GM18519 (cell line): Measurements from ENCODE around the gene UBE2M.
"Not testable (repeated sequence)": the region's sequence is repeated elsewhere in the genome, so short reads cannot be mapped to it uniquely, and the experiment has no call there.

Experiments
- ATAC-seq: cut with Tn5 transposase; IDR thresholded peaks from one replicate; pipeline ENCODE4 v1.9.1; 2021; ENCODE audit warnings: mild to moderate bottlenecking, moderate library complexity; ENCODE audit not compliant: unreplicated experiment, low FRiP score

The UBE2M gene

DNA sequence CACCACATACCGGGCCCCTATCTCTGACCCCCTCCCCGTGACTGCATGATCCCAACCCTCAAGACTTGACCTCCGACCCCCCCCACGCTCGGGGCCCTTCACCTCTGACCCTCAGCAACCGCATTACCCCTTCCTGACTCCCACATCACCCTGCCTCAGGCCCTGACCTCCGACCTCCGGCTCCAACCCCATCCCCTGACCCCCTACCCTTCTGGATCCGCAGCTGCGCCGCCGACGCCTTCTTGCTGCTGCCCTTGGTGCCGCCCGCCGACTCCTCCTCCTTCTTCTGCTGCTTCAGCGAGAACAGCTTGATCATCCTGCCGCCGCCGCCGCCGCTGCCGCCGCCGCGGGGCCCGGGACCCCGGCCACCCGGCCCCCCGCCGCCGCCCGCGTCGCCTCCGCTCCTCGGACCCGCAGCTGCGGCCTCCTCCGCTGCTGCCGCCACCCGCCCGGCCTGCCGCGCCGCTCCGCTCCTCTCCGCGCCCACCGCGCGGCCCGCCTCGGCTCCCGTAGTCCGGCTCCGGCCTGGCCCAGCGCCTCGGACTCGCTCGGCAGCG, at the start of gene UBE2M:
UBE2M (minus strand) TSS at position 546 of the 557 bp plus-strand sequence; CDS start at position 316, 230 bp downstream.
- no peak for ATAC-seq

DNA sequence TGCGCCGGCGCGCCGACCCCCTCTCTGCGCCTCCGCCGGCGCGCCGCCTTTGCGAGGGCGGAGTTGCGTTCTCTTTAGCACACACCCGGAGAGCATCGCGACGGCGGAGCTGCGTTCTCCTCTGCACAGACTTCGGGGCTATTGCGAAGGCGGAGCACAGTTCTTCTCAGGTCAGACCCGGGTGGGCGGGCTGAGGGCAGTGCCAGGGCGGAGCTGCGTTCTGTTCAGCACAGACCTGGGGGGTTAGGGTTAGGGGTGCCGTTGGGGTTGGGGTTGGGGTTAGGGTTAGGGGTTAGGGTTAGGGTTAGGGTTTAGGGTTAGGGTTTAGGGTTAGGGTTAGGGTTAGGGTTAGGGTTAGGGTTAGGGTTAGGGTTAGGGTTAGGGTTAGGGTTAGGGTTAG, 48.8 kb upstream of the UBE2M start:
- not testable (repeated sequence) for ATAC-seq

- ATAC-seq, result not testable (repeated sequence)
These were observed 48.0 kb upstream of the UBE2M start for GRCh38 chr19:58606251-58606896.

GRCh38 chr19:58586133-58586765, 27.8 kb upstream of the UBE2M start:
- no peak for ATAC-seq

- ATAC-seq, result no peak
These were observed 27.2 kb upstream of the UBE2M start for GRCh38 chr19:58585442-58586132.

DNA sequence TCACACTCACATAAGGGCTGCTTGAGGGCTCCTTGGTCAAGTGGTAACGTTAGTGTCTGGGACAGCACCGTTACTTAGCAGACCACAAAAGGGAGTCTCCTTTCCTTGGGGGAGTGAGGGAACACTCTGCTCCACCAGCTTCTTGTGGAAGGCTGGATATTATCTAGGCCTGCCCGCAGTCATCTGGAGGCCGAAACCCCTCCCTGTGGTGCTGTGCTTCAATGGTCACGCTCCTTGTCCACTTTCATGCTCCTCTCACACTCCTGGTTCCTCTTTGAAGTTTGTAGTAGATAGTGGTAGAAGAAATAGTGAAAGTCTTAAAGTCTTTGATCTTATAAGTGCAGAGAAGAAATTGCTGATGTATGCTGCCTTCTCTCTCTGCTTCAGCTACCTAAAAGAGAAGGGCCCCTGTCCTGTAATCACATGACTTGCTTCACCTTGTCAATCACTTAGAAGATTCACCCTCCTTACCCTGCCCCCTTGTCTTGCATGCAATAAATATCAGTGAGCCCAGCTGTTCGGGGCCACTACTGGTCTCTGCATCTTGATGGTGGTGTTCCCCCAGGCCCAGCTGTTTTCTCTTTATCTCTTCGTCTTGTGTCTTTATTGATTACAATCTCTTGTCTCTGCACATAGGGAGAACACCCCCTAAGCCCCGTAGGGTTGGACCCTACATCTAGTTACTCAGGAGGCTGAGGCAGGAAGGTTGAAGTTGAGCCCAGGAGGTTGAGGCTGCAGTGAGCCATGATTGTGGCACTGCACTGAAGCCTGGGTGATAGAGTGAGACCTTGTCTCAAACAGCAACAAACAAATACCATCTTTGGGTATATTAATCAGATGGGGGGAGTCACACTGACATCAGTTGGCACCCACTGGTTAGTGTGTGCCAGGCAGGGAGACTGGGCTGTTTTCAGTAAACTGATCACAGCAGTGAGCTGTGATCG, 26.4 kb upstream of the UBE2M start:
- no peak for ATAC-seq

GRCh38 chr19:58582985-58583384, 24.6 kb upstream of the UBE2M start:
- ATAC-seq, result no peak

- peak; percentile 70 for ATAC-seq
These were observed 23.1 kb upstream of the UBE2M start for GRCh38 chr19:58581227-58582141.

- ATAC-seq, result no peak
These were observed 21.2 kb upstream of the UBE2M start for GRCh38 chr19:58579473-58580142.

GRCh38 chr19:58578012-58578925, 19.9 kb upstream of the UBE2M start:
- ATAC-seq, result no peak

- not testable (repeated sequence) for ATAC-seq
These were observed 19.2 kb upstream of the UBE2M start for GRCh38 chr19:58577581-58577980.

DNA sequence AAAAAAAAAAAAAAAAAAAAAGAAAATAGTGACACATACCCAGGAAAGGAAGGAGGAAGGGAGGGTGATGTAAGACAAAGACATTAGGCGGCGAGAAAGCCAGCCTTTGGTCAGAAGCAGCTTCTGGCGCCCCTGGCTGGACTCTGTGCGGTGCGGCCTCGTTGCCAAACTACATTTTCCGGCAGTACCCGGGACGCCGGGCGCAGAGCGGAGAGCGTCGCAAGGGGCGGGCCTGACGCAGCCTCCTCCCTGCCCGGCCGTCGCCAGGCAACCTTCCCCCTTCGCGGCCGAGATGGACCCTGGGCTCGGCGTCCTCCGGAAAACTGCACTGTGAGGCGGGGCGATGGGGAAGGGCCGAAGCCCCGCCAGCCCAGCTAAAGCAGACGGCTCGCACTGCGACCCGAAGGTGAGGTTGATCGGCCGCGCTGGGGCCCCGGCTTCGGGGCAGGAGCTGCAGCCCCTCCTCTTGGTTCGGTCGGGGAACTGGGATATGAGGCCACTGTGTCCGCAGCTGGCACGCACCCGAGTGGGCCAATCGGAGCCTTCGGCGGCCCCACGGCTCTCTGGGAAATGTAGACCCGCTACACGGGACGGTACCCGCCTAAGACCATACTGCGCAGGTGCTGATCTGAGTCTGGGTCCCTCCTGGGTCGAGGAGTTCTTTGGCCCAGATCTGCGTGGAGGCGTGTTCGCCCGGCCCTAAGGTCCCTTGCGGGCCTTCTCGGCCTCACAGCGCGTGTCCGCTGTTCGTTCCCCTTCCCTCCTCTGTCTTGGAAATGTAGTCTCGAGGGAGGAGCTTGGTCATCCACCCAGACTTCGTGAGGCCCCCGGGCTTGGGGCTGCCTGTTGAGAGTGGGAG, 17.0 kb upstream of the UBE2M start:
- ATAC-seq, result peak; percentile 26

- no peak for ATAC-seq
These were observed 15.3 kb upstream of the UBE2M start for GRCh38 chr19:58573658-58574164.

- peak; percentile 46 for ATAC-seq
These were observed 14.6 kb upstream of the UBE2M start, which contains the start of gene MZF1 for GRCh38 chr19:58572818-58573657. MZF1 (minus strand) TSS chr19:58573335; CDS start chr19:58571389, 1,946 bp downstream.

DNA sequence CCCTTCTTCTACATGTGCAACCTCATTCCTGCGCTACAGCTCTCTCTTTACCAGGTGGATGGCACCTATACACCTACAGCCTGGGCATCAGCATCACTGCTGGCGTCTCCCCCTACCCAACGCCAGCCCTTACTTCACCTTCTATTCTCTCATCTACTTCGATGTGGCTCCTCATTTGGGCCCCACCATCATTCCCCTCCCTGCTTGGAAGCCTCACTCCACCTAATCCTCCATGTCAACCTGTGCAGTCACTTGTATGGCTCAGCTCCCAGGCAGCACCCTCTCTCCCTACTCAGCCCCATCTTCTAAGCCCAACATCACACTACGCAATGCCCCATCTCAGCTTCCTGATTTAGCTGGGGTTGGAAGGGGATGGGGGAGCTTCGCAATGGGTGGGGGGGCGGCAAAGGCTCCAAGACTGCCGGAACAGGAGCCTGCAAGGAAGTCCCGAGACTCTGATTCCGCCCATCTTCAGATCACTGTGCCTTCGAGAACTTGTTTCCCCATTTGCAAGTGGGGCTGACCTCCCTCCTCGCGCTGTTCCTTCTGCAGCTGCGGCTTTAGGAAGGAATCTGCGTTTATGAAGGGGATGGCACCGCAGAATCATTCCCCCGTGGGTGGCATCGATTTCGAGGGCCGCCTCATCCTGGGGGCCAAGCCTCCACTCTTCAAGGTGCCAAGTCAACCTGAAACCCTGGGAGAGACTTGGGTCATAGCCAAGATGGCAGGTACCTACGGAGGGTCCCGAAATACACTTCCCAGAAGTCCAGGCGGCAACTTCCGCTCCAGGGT, 13.8 kb upstream of the UBE2M start:
- ATAC-seq, result no peak
